Liver (tissue), 3 donors: ENCODE results near the gene RGS7.

Source experiments
- ATF3 ChIP-seq: IDR thresholded peaks from 2 replicates; pipeline ENCODE4 v1.6.1; 2016; ENCODE audit warnings: antibody characterized with exemption
- CTCF ChIP-seq: fragments of 150-350 bp; IDR thresholded peaks from 2 replicates; pipeline ENCODE4 v1.5.1; 2017; ENCODE audit warnings: improper control_type of control experiment, low read depth, low read length; ENCODE audit not compliant: missing input control
- EGR1 ChIP-seq, 2 donors: IDR thresholded peaks; 2 replicates each; pipeline ENCODE4 v1.6.1; 2016 to 2018; ENCODE audit warnings: antibody characterized with exemption in 2 of 2, low read depth in 2 of 2
- FOXA1 ChIP-seq: IDR thresholded peaks from 2 replicates; pipeline ENCODE4 v1.6.1; 2016; ENCODE audit warnings: antibody characterized with exemption
- GABPA ChIP-seq, 2 donors: IDR thresholded peaks in 1 of 2; conservative IDR thresholded peaks in 1 of 2; 2 replicates each; pipeline ENCODE4 v1.6.1; 2016; ENCODE audit warnings: antibody characterized with exemption in 2 of 2, mild to moderate bottlenecking in 1 of 2, moderate library complexity in 1 of 2
- JUND ChIP-seq, 2 donors: IDR thresholded peaks; 2 replicates each; pipeline ENCODE4 v1.6.1; 2016; ENCODE audit warnings: antibody characterized with exemption in 2 of 2
- MAX ChIP-seq: IDR thresholded peaks from 2 replicates; pipeline ENCODE4 v1.6.1; 2016; ENCODE audit warnings: antibody characterized with exemption
- NR2F2 ChIP-seq: IDR thresholded peaks from 2 replicates; pipeline ENCODE4 v1.6.1; 2016; ENCODE audit warnings: antibody characterized with exemption
- RAD21 ChIP-seq, 2 donors: IDR thresholded peaks; 2 replicates each; pipeline ENCODE4 v1.6.1; 2016; ENCODE audit warnings: antibody characterized with exemption in 2 of 2, mild to moderate bottlenecking in 2 of 2
- REST ChIP-seq: IDR thresholded peaks from 2 replicates; pipeline ENCODE4 v1.6.1; 2016; ENCODE audit warnings: antibody characterized with exemption, mild to moderate bottlenecking
- SP1 ChIP-seq: IDR thresholded peaks from 2 replicates; pipeline ENCODE4 v1.6.1; 2018; ENCODE audit warnings: antibody characterized with exemption, mild to moderate bottlenecking
- YY1 ChIP-seq: IDR thresholded peaks from 2 replicates; pipeline ENCODE4 v1.6.1; 2016; ENCODE audit warnings: antibody characterized with exemption, mild to moderate bottlenecking
- donor health status: healthy.
- donor health status: healthy.

GRCh38 chr1:240965581-240966091 is 391.4 kb downstream of the RGS7 start:
- no peak for TF ChIP-seq REST
- TF ChIP-seq SP1, result no peak
- TF ChIP-seq CTCF, result no peak
- TF ChIP-seq FOXA1, result no peak
- TF ChIP-seq GABPA (IDR thresholded peaks at IDR 0.05 in 1 of 2, conservative IDR thresholded peaks at IDR 0.05 in 1 of 2), result no peak
- no peak for TF ChIP-seq EGR1 (IDR thresholded peaks at IDR 0.05; ENCODE audit: low read depth in 2 of 2)
- TF ChIP-seq YY1, result no peak
- TF ChIP-seq RAD21 (IDR thresholded peaks at IDR 0.05), result no peak
- no peak for TF ChIP-seq ATF3
- TF ChIP-seq JUND (IDR thresholded peaks at IDR 0.05), result no peak
- no peak for TF ChIP-seq NR2F2
- no peak for TF ChIP-seq MAX
